ENCODE data around the gene ZNF385C. TPM values are rescaled to one million over a fixed set of nuclear protein-coding genes. Genes with fewer than 3 reads are reported as not detected.
A peak's percentile ranks its signal among the peaks of the same experiment; 100 is the strongest.

Gene ZNF385C
- total and polyA plus RNA-seq, 2 of the 13 experiments (the other 11 are each of a cell fraction or from before 2014, with no cell fraction given): 2.3 to 6.1 TPM

DNA sequence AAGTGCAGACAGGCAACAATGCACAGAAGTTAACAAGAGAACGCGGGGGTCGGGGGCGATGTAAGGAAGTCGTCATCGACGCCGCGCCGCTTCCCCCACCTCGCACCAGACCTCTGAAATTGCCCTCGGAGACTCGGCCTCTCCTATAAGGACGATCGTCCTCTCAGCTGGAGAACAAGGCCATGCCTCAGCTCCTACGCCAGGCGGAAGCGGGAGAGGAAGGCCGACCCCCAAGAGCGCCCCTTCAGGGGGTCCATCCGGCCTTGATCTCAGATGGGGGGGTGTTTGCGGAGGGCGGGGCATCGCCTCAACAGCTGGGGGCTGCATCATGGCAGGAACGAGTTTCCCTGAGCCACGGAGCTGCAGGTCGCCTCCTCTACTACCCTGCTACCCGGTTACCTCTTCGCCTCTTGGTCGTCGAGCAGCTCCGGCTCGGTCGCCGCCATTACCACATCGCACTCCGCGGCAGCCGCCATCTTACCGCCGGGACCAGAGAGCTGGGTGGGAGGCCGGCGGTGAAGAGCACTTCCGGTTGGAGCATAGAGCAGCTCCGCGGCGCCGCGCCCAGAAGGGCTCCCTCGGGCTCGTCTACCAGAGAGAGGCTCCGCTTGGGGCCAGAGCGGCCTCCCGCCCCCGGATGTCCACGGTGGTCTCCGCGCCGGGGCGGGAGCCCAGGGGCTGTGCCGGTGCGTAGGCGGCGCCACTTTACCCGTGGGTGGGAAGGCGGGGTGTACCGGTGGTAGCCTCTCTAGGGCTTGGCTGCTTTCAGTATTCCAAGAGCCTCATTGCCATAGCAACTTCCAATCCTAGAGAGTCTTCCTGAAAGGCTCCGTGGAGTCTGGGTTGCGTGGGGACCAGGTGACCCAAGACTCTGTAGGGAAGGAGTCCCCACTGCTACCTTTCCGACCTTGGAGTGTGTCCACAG lies 81.1 kb downstream of the ZNF385C start, which contains the start of gene DNAJC7 (continued):
- no peak for TF ChIP-seq MBD4 (IDR thresholded peaks at IDR 0.05; ENCODE audit: borderline replicate concordance, low read length)
- peak; percentile 82; the same call in 1 of the 2 replicates for TF ChIP-seq TOPORS (CRISPR knock-in tag; IDR thresholded peaks at IDR 0.05)
- TF ChIP-seq, protein P1, sequence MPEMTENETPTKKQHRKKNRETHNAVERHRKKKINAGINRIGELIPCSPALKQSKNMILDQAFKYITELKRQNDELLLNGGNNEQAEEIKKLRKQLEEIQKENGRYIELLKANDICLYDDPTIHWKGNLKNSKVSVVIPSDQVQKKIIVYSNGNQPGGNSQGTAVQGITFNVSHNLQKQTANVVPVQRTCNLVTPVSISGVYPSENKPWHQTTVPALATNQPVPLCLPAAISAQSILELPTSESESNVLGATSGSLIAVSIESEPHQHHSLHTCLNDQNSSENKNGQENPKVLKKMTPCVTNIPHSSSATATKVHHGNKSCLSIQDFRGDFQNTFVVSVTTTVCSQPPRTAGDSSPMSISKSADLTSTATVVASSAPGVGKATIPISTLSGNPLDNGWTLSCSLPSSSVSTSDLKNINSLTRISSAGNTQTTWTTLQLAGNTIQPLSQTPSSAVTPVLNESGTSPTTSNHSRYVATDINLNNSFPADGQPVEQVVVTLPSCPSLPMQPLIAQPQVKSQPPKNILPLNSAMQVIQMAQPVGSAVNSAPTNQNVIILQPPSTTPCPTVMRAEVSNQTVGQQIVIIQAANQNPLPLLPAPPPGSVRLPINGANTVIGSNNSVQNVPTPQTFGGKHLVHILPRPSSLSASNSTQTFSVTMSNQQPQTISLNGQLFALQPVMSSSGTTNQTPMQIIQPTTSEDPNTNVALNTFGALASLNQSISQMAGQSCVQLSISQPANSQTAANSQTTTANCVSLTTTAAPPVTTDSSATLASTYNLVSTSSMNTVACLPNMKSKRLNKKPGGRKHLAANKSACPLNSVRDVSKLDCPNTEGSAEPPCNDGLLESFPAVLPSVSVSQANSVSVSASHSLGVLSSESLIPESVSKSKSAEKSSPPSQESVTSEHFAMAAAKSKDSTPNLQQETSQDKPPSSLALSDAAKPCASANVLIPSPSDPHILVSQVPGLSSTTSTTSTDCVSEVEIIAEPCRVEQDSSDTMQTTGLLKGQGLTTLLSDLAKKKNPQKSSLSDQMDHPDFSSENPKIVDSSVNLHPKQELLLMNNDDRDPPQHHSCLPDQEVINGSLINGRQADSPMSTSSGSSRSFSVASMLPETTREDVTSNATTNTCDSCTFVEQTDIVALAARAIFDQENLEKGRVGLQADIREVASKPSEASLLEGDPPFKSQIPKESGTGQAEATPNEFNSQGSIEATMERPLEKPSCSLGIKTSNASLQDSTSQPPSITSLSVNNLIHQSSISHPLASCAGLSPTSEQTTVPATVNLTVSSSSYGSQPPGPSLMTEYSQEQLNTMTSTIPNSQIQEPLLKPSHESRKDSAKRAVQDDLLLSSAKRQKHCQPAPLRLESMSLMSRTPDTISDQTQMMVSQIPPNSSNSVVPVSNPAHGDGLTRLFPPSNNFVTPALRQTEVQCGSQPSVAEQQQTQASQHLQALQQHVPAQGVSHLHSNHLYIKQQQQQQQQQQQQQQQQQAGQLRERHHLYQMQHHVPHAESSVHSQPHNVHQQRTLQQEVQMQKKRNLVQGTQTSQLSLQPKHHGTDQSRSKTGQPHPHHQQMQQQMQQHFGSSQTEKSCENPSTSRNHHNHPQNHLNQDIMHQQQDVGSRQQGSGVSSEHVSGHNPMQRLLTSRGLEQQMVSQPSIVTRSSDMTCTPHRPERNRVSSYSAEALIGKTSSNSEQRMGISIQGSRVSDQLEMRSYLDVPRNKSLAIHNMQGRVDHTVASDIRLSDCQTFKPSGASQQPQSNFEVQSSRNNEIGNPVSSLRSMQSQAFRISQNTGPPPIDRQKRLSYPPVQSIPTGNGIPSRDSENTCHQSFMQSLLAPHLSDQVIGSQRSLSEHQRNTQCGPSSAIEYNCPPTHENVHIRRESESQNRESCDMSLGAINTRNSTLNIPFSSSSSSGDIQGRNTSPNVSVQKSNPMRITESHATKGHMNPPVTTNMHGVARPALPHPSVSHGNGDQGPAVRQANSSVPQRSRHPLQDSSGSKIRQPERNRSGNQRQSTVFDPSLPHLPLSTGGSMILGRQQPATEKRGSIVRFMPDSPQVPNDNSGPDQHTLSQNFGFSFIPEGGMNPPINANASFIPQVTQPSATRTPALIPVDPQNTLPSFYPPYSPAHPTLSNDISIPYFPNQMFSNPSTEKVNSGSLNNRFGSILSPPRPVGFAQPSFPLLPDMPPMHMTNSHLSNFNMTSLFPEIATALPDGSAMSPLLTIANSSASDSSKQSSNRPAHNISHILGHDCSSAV (CRISPR knock-in tag; IDR thresholded peaks at IDR 0.05; ENCODE audit: borderline replicate concordance): no peak
- TF ChIP-seq, protein P2, sequence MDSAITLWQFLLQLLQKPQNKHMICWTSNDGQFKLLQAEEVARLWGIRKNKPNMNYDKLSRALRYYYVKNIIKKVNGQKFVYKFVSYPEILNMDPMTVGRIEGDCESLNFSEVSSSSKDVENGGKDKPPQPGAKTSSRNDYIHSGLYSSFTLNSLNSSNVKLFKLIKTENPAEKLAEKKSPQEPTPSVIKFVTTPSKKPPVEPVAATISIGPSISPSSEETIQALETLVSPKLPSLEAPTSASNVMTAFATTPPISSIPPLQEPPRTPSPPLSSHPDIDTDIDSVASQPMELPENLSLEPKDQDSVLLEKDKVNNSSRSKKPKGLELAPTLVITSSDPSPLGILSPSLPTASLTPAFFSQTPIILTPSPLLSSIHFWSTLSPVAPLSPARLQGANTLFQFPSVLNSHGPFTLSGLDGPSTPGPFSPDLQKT (CRISPR knock-in tag; IDR thresholded peaks at IDR 0.05; ENCODE audit: borderline replicate concordance): no peak; the same call in 1 of the 2 replicates
- peak; percentile 85 for TF ChIP-seq ZMYM4 (CRISPR knock-in tag; IDR thresholded peaks at IDR 0.05)
- TF ChIP-seq ISX (CRISPR knock-in tag; conservative IDR thresholded peaks at IDR 0.05): peak; percentile 55; the same call in 1 of the 2 replicates
- peak; percentile 74; the same call in 1 of the 2 replicates for TF ChIP-seq ZSCAN22 (CRISPR knock-in tag; IDR thresholded peaks at IDR 0.05)
- TF ChIP-seq, protein P3, sequence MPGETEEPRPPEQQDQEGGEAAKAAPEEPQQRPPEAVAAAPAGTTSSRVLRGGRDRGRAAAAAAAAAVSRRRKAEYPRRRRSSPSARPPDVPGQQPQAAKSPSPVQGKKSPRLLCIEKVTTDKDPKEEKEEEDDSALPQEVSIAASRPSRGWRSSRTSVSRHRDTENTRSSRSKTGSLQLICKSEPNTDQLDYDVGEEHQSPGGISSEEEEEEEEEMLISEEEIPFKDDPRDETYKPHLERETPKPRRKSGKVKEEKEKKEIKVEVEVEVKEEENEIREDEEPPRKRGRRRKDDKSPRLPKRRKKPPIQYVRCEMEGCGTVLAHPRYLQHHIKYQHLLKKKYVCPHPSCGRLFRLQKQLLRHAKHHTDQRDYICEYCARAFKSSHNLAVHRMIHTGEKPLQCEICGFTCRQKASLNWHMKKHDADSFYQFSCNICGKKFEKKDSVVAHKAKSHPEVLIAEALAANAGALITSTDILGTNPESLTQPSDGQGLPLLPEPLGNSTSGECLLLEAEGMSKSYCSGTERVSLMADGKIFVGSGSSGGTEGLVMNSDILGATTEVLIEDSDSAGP (CRISPR knock-in tag; IDR thresholded peaks at IDR 0.05; ENCODE audit: borderline replicate concordance): peak; percentile 97
- 0 out of 2 replicates have a peak, but pooled peaks have one; percentile 57 for TF ChIP-seq SATB2 (CRISPR knock-in tag; IDR thresholded peaks at IDR 0.05)
- TF ChIP-seq ZNF317 (CRISPR knock-in tag; IDR thresholded peaks at IDR 0.05): peak; percentile 91
- peak; percentile 70 for TF ChIP-seq ZFP41 (CRISPR knock-in tag; IDR thresholded peaks at IDR 0.05; ENCODE audit: borderline replicate concordance)
- TF ChIP-seq TBP (CRISPR knock-in tag; IDR thresholded peaks at IDR 0.05): no peak
- no peak for TF ChIP-seq GPN1 (CRISPR knock-in tag; IDR thresholded peaks at IDR 0.05; ENCODE audit: borderline replicate concordance)
- TF ChIP-seq NR2F6 (IDR thresholded peaks at IDR 0.05): no peak
- peak; percentile 60 for TF ChIP-seq NR2F6 (CRISPR knock-in tag; IDR thresholded peaks at IDR 0.05)
- TF ChIP-seq, protein P4, sequence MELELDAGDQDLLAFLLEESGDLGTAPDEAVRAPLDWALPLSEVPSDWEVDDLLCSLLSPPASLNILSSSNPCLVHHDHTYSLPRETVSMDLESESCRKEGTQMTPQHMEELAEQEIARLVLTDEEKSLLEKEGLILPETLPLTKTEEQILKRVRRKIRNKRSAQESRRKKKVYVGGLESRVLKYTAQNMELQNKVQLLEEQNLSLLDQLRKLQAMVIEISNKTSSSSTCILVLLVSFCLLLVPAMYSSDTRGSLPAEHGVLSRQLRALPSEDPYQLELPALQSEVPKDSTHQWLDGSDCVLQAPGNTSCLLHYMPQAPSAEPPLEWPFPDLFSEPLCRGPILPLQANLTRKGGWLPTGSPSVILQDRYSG (CRISPR knock-in tag; IDR thresholded peaks at IDR 0.05): 0 out of 2 replicates have a peak, but pooled peaks have one; percentile 48
